VCaP (cell line): ENCODE measurements around the gene HSPG2.

Source experiments
- H3K27ac ChIP-seq: fragments of 450-650 bp; 2 replicates; pipeline ENCODE4 v1.5.1; 2017
- CTCF ChIP-seq: fragments of 450-650 bp; conservative IDR thresholded peaks from 2 replicates; pipeline ENCODE4 v1.5.1; 2017; ENCODE audit warnings: mild to moderate bottlenecking, moderate library complexity

HSPG2 gene

GRCh38 chr1:21907079-21907418 is 30.1 kb downstream of the HSPG2 start:
- no peak overlapping the region for H3K27ac ChIP-seq
- no peak for TF ChIP-seq CTCF

DNA sequence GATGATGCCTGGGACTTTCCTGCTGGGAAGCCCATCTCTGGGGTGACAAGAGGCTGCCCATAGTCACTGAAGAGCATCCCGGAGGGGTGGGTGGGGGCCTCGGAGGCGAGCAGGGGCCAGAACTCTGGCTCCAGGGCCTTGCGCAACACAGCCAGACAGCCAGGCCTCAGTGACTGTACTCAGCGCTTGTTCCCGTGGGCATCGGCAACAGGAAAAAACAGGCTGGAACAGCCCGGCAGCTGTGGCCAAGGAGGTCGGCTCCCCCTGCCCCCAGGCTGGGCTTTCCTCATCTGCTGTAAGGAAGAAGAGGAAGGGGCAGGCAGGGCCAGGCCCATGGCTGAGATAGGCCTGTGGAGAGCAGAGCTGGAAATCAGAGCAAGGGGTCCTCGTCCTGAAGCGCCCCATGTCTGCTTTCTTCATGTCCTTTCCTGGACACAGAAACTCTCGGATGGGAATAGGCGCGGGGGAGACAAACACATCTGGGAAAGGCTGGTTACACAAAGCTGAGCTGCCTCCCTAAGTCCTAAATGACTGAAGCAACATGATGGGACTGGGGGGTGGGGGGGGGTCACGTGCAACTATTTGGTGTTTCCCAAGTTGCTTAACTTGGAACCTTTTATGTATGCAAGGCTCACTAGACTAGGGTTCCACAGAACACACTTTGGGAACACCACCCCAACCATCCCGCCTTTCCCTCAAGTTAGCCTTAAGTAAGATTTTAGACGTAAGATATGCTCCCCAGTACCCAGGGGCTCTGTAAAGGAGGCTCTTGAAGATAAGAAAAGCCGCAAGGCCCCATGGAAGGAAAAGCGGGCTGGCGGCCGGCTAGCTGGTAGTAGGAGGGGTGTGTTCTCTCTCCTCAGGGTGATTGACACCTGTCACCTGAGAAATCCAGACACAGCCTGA is 30.7 kb downstream of the HSPG2 start:
- no peak for TF ChIP-seq CTCF
- no peak overlapping the region for H3K27ac ChIP-seq

DNA sequence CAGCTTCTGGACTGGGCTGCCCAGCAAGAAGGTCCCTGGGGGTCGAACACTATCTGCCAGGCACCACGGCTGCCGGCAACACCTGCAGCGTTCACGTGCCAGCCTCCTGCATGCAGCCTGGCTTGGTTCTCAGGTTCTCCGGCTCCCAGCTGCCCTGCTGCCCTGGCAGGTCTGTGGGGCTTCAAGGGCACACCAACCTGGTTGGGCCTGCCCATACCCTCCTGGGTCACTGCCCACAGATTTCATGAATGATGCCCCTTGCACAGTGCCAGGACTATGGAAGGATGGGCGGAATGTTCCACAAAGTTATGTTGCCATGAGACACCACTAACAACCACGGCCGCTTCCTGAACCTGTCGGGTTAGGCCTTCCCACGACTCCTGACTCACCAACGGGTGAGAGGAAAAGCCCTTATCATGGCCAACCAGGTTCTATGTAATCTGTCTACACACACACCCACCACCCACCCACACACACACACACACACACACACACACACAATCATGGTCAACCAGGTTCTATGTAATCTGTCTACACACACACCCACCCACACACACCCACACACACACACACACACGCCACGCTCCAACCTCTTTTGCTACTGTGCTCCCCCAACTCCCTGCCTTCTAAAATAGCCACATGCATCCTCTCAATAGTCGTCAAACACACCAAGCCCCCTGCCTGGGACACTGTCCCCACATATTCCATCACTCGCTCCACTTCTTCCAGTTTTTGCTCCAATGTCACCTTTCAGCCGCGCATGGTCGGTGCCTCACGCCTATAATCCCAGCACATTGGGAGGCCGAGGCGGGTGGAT is 32.2 kb downstream of the HSPG2 start:
- no peak overlapping the region for H3K27ac ChIP-seq
- TF ChIP-seq CTCF = no peak

DNA sequence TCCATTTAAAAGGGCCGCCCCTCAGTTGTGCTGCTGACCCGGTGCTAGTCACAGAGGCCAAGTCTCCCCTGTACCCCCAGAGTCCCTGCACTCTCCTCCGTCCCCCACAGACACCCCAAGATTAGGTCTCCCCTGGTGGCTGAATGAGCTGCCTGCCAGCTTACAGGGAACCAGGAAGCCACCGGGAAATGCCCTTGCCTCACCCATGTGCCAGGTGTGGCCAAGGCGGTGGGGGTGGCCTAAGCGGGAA is 32.7 kb downstream of the HSPG2 start:
- no peak overlapping the region for H3K27ac ChIP-seq
- TF ChIP-seq CTCF = no peak

DNA sequence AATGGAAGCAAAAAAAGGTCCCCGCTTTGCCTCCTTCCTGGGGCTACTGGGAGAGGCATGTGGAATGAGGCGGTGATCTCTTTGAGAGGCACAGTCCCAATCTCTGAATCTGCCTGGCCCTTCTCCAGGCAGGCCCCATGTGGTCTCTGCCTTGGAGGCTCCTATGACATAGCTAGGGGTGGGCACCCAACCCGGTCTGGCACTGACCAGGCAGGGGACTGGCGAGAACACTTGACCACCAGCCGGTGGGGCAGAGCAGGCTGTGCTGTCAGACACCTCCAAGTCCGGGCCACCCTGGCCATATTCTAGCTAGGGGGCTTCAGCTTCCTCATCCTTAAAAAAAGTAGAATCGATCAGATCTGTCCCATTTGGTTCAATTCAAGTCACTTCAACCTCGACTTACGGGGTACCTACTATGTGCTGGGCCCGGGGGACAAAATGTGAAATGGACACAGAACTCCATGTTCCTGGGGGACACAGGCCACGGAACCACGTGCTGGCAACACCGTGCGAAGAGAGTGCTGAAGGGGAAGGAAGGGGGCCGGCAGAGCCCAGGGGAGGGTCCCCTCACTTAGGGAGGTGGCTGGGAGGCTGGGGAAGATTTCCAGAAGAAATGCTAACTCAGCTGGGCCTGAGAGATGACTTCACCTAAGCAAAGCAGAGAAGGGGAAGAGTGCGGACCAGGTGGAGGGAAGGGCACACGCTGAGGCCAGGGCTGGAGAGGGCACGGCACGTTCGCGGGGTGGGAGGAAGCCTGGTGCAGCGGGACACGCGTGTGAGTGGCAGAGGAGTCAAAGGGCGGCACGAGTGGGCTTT is 33.3 kb downstream of the HSPG2 start:
- TF ChIP-seq CTCF = no peak
- no peak overlapping the region for H3K27ac ChIP-seq

DNA sequence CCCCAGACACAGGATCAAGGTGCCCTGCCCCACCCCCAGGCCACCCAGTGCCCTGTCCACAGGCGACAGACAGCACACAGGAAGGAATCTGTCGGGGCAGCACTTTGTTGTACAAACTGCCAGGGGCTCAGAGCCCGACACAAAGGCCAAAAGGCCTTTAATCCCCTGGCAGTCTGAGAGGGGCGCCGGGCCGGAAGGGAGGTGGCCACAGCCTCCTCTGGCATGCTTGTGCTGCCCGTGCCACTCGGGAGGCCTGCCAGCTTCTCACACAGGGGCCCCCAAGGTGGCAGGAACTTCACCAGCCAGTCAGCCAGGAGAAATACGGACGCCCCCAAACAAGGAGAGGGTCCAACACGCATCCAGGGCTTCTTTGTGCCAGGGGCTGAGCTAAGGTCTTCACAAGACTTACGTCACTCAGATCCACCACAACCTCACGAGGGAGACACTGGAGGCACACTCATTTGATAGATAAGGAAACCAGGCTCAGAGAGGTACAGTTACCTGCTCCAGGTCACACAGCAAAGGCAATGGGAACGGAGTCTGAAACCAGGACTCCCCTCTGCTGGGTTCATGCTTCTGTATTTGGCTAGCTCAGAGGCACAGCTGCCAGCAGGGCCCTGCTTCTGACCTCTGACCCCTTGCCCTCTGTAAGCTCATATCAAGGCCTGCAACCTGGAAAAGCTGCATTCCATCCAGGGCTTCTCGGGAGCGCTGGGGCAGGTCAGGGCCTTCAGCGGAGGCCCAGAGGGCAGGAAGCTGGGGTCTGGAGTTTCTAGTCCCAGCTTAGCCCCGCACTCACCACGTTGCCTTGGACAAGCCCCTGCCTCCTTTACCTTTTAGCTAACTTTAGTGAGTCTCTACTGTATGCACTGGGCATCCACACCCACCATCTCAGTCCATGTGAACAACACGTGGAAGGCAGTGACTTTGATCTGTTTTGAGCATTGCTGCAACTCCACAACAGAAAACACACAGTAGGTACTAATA is 34.8 kb downstream of the HSPG2 start:
- H3K27ac ChIP-seq = no peak overlapping the region
- TF ChIP-seq CTCF = no peak
